ENCODE results near the gene USP36.

The USP36 gene

GRCh38 chr17:78771758-78772382 lies 68.7 kb downstream of the USP36 start:
- no peak overlapping the region for H3K4me3 ChIP-seq (ENCODE audit: low read depth in 1 of 2, low read length in 2 of 2)
- no peaks in the 10 kb centered on the region for H3K9me3 ChIP-seq (ENCODE audit: control insufficient read depth in 1 of 2, low read length in 2 of 2)
- no peaks in the 10 kb centered on the region for H3K36me3 ChIP-seq (ENCODE audit: control insufficient read depth in 1 of 2, insufficient read depth in 2 of 2, low read length in 2 of 2)
- H3K27me3 ChIP-seq (ENCODE audit: low read depth, low read length), result no peaks in the 10 kb centered on the region
- H3K4me1 ChIP-seq (ENCODE audit: control insufficient read depth in 1 of 2, insufficient read depth in 2 of 2, low read length in 2 of 2), result peaks cover 0 to 7% of the 10 kb centered on the region in 2 donors
- H3K27ac ChIP-seq (ENCODE audit: low read length), result no peak overlapping the region

DNA sequence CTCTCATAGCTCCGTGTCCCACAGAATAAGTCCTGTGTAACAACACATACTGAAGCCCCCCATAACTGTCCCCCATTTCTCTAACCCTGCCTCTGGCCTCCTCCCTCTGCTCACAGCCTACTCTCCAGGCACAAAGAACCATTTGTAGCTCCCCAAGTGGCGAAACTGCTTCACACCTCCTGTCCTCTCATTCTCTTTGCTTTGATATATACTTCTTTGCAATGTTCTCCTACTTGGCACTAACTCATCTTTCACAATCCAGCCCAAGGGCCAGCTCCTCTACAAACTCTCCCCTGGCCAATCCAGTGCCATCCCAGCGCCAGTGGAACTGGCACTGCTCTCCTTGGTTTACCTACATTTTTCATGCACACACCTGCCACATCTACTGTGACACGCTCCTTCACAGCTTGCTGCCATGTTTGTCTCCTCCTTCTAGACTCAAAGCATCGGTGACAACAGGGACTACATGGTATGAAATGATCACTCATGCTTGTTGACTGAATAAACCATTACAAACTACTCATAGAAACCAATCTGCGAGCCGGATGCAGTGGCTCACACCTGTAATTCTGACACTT lies 71.3 kb downstream of the USP36 start:
- peaks cover 5 to 22% of the 10 kb centered on the region in 2 donors for H3K4me1 ChIP-seq (ENCODE audit: control insufficient read depth in 1 of 2, insufficient read depth in 2 of 2, low read length in 2 of 2)
- no peak overlapping the region for H3K27ac ChIP-seq (ENCODE audit: low read length)
- no peak overlapping the region for H3K4me3 ChIP-seq (ENCODE audit: low read depth in 1 of 2, low read length in 2 of 2)
- no peaks in the 10 kb centered on the region for H3K9me3 ChIP-seq (ENCODE audit: control insufficient read depth in 1 of 2, low read length in 2 of 2)
- no peaks in the 10 kb centered on the region for H3K36me3 ChIP-seq (ENCODE audit: control insufficient read depth in 1 of 2, insufficient read depth in 2 of 2, low read length in 2 of 2)
- no peaks in the 10 kb centered on the region for H3K27me3 ChIP-seq (ENCODE audit: low read depth, low read length)

GRCh38 chr17:78767806-78768205 lies 72.8 kb downstream of the USP36 start:
- Histone ChIP-seq H3K4me1 (ENCODE audit: control insufficient read depth in 1 of 2, insufficient read depth in 2 of 2, low read length in 2 of 2) (peaks cover 5 to 26% of the 10 kb centered on the region in 2 donors), H3K27ac (ENCODE audit: low read length) (no peak overlapping the region), H3K27me3 (ENCODE audit: low read depth, low read length) (no peaks in the 10 kb centered on the region), H3K9me3 (ENCODE audit: control insufficient read depth in 1 of 2, low read length in 2 of 2) (no peaks in the 10 kb centered on the region), H3K4me3 (ENCODE audit: low read depth in 1 of 2, low read length in 2 of 2) (no peak overlapping the region), H3K36me3 (ENCODE audit: control insufficient read depth in 1 of 2, insufficient read depth in 2 of 2, low read length in 2 of 2) (no peaks in the 10 kb centered on the region)

- no peaks in the 10 kb centered on the region for H3K9me3 ChIP-seq (ENCODE audit: control insufficient read depth in 1 of 2, low read length in 2 of 2)
- no peak overlapping the region for H3K27ac ChIP-seq (ENCODE audit: low read length)
- H3K27me3 ChIP-seq (ENCODE audit: low read depth, low read length), result no peaks in the 10 kb centered on the region
- H3K36me3 ChIP-seq (ENCODE audit: control insufficient read depth in 1 of 2, insufficient read depth in 2 of 2, low read length in 2 of 2), result no peaks in the 10 kb centered on the region
- peaks cover 5 to 26% of the 10 kb centered on the region in 2 donors for H3K4me1 ChIP-seq (ENCODE audit: control insufficient read depth in 1 of 2, insufficient read depth in 2 of 2, low read length in 2 of 2)
- H3K4me3 ChIP-seq (ENCODE audit: low read depth in 1 of 2, low read length in 2 of 2), result no peak overlapping the region
Observed at GRCh38 chr17:78766743-78767294, 73.8 kb downstream of the USP36 start.

DNA sequence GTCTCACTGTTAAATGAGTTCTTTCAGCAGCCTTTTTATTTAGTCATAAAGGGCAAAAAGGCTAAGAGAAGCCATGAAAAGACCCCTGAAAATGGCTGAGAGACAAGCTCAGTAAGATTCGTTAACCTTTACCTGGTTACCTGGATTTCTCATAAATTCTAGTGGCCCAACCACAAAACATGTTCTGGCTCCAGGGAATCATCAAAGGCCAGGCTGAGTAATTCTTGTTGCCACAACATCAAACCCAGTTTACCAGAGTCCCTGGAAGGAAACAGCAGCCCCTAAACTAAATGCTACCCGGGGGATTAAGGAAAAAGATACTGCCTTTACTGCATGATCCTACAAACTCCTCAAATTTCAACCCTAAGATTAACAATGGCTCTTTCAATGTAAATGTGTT lies 74.4 kb downstream of the USP36 start:
- no peak overlapping the region for H3K4me3 ChIP-seq (ENCODE audit: low read depth in 1 of 2, low read length in 2 of 2)
- H3K36me3 ChIP-seq (ENCODE audit: control insufficient read depth in 1 of 2, insufficient read depth in 2 of 2, low read length in 2 of 2), result no peaks in the 10 kb centered on the region
- no peaks in the 10 kb centered on the region for H3K27me3 ChIP-seq (ENCODE audit: low read depth, low read length)
- H3K4me1 ChIP-seq (ENCODE audit: control insufficient read depth in 1 of 2, insufficient read depth in 2 of 2, low read length in 2 of 2), result peaks cover 5 to 26% of the 10 kb centered on the region in 2 donors
- H3K27ac ChIP-seq (ENCODE audit: low read length), result no peak overlapping the region
- H3K9me3 ChIP-seq (ENCODE audit: control insufficient read depth in 1 of 2, low read length in 2 of 2), result no peaks in the 10 kb centered on the region

- H3K36me3 ChIP-seq (ENCODE audit: control insufficient read depth in 1 of 2, insufficient read depth in 2 of 2, low read length in 2 of 2), result no peaks in the 10 kb centered on the region
- no peaks in the 10 kb centered on the region for H3K9me3 ChIP-seq (ENCODE audit: control insufficient read depth in 1 of 2, low read length in 2 of 2)
- peaks cover 5 to 30% of the 10 kb centered on the region in 2 donors for H3K4me1 ChIP-seq (ENCODE audit: control insufficient read depth in 1 of 2, insufficient read depth in 2 of 2, low read length in 2 of 2)
- no peak overlapping the region for H3K27ac ChIP-seq (ENCODE audit: low read length)
- H3K27me3 ChIP-seq (ENCODE audit: low read depth, low read length), result no peaks in the 10 kb centered on the region
- H3K4me3 ChIP-seq (ENCODE audit: low read depth in 1 of 2, low read length in 2 of 2), result no peak overlapping the region
Observed at GRCh38 chr17:78765821-78766220, 74.8 kb downstream of the USP36 start.

DNA sequence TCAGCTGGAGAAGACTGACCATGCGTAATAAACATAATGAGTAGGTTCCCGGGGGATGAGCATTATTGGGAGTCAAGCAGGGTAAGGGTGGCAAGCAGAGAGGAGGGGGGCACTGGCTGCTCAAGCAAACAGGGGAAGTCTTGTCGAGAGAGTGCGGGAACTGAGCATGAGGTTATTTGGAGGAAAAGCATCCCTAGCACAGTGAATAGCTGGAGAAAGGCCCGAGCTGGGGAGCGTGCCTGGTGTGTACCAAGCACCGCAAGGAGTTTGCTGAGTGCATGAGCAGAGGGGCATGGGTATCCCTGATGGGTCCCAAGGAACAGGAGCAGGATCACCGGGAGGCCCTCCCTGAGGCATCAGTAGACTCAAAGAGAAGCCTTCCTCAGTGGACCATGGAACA lies 75.7 kb downstream of the USP36 start:
- Histone ChIP-seq H3K4me1 (ENCODE audit: control insufficient read depth in 1 of 2, insufficient read depth in 2 of 2, low read length in 2 of 2) (peaks cover 6 to 34% of the 10 kb centered on the region in 2 donors), H3K9me3 (ENCODE audit: control insufficient read depth in 1 of 2, low read length in 2 of 2) (no peaks in the 10 kb centered on the region), H3K36me3 (ENCODE audit: control insufficient read depth in 1 of 2, insufficient read depth in 2 of 2, low read length in 2 of 2) (no peaks in the 10 kb centered on the region), H3K4me3 (ENCODE audit: low read depth in 1 of 2, low read length in 2 of 2) (no peak overlapping the region), H3K27ac (ENCODE audit: low read length) (no peak overlapping the region), H3K27me3 (ENCODE audit: low read depth, low read length) (no peaks in the 10 kb centered on the region)

GRCh38 chr17:78763561-78763960 lies 77.1 kb downstream of the USP36 start:
- no peaks in the 10 kb centered on the region for H3K36me3 ChIP-seq (ENCODE audit: control insufficient read depth in 1 of 2, insufficient read depth in 2 of 2, low read length in 2 of 2)
- no peaks in the 10 kb centered on the region for H3K9me3 ChIP-seq (ENCODE audit: control insufficient read depth in 1 of 2, low read length in 2 of 2)
- H3K27ac ChIP-seq (ENCODE audit: low read length), result no peak overlapping the region
- no peaks in the 10 kb centered on the region for H3K27me3 ChIP-seq (ENCODE audit: low read depth, low read length)
- H3K4me1 ChIP-seq (ENCODE audit: control insufficient read depth in 1 of 2, insufficient read depth in 2 of 2, low read length in 2 of 2), result peaks cover 9 to 47% of the 10 kb centered on the region in 2 donors
- H3K4me3 ChIP-seq (ENCODE audit: low read depth in 1 of 2, low read length in 2 of 2), result no peak overlapping the region

GRCh38 chr17:78761789-78762406 lies 78.7 kb downstream of the USP36 start:
- no peak overlapping the region for H3K27ac ChIP-seq (ENCODE audit: low read length)
- H3K9me3 ChIP-seq (ENCODE audit: control insufficient read depth in 1 of 2, low read length in 2 of 2), result no peaks in the 10 kb centered on the region
- H3K4me3 ChIP-seq (ENCODE audit: low read depth in 1 of 2, low read length in 2 of 2), result no peak overlapping the region
- H3K36me3 ChIP-seq (ENCODE audit: control insufficient read depth in 1 of 2, insufficient read depth in 2 of 2, low read length in 2 of 2), result no peaks in the 10 kb centered on the region
- no peaks in the 10 kb centered on the region for H3K27me3 ChIP-seq (ENCODE audit: low read depth, low read length)
- H3K4me1 ChIP-seq (ENCODE audit: control insufficient read depth in 1 of 2, insufficient read depth in 2 of 2, low read length in 2 of 2), result peaks cover 9 to 62% of the 10 kb centered on the region in 2 donors

GRCh38 chr17:78759969-78760352 lies 80.7 kb downstream of the USP36 start:
- Histone ChIP-seq H3K27ac (ENCODE audit: low read length) (peak overlapping the region; percentile 70), H3K4me1 (ENCODE audit: control insufficient read depth in 1 of 2, insufficient read depth in 2 of 2, low read length in 2 of 2) (peaks cover 3 to 49% of the 10 kb centered on the region in 2 donors), H3K9me3 (ENCODE audit: control insufficient read depth in 1 of 2, low read length in 2 of 2) (no peaks in the 10 kb centered on the region), H3K27me3 (ENCODE audit: low read depth, low read length) (no peaks in the 10 kb centered on the region), H3K4me3 (ENCODE audit: low read depth in 1 of 2, low read length in 2 of 2) (no peak overlapping the region), H3K36me3 (ENCODE audit: control insufficient read depth in 1 of 2, insufficient read depth in 2 of 2, low read length in 2 of 2) (no peaks in the 10 kb centered on the region)

GRCh38 chr17:78759203-78759968 lies 81.2 kb downstream of the USP36 start:
- peak overlapping the region; percentile 70 for H3K27ac ChIP-seq (ENCODE audit: low read length)
- no peaks in the 10 kb centered on the region for H3K27me3 ChIP-seq (ENCODE audit: low read depth, low read length)
- no peaks in the 10 kb centered on the region for H3K9me3 ChIP-seq (ENCODE audit: control insufficient read depth in 1 of 2, low read length in 2 of 2)
- peaks cover 3 to 44% of the 10 kb centered on the region in 2 donors for H3K4me1 ChIP-seq (ENCODE audit: control insufficient read depth in 1 of 2, insufficient read depth in 2 of 2, low read length in 2 of 2)
- no peaks in the 10 kb centered on the region for H3K36me3 ChIP-seq (ENCODE audit: control insufficient read depth in 1 of 2, insufficient read depth in 2 of 2, low read length in 2 of 2)
- H3K4me3 ChIP-seq (ENCODE audit: low read depth in 1 of 2, low read length in 2 of 2), result peak overlapping the region in 1 of 2 donors; percentile 17

Data from muscle layer of duodenum (tissue), 2 donors.